Germinal center (tissue), 1 donor: ENCODE measurements around the gene AFG3L2.
A peak's percentile ranks its signal among the peaks of the same experiment; 100 is the strongest.
"Not testable (repeated sequence)": the region's sequence is repeated elsewhere in the genome, so short reads cannot be mapped to it uniquely, and the experiment has no call there.

Experiments
- DNase-seq: peaks from one replicate; pipeline ENCODE4 v3.0.0; 2012; ENCODE audit warnings: mixed read lengths, low spot score

AFG3L2 gene

DNA sequence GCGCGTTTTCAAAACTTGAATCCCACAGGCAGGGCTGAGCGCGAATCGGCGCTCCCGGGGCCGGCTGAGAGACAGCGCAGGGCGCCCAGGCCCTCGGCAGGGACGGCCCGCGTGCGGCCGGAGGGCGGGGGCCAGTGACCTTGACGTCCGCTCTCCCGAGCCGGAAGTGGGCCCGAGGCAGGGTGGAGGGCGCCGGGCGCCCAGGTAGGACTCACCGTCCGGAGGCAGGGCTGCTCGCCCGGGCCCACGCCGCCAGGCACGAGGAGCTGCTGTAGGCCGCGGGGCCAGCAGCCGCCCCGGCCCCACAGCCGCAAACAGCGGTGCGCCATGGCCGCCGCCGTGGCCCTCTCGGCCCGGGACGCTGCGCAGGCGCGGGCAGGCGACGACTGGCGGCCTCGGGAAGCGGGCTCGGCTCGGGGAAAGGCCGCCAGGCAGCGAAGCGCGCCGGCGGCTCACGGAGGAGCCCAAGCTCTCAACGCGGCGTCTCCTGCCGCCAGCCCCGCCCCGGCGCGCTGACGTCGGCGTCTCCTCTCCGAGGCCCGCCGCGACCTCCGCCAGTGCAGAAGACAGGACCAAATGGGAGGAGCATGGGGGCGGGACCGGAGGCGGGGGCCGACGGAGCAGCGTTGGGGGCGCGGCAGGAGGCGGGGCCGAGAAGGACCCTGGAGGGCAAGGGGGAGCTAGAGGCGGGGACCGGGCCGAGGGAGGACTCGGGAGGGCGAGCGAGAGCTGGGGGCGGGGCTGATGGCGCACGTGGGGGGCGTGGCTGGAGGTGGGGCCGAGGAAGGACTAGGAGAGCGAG, at the start of gene AFG3L2:
Gene AFG3L2 (minus strand): TSS at position 474 of the 802 bp plus-strand sequence. CDS start 145 bp downstream, at position 329.
- peak; percentile 97 for DNase-seq

DNA sequence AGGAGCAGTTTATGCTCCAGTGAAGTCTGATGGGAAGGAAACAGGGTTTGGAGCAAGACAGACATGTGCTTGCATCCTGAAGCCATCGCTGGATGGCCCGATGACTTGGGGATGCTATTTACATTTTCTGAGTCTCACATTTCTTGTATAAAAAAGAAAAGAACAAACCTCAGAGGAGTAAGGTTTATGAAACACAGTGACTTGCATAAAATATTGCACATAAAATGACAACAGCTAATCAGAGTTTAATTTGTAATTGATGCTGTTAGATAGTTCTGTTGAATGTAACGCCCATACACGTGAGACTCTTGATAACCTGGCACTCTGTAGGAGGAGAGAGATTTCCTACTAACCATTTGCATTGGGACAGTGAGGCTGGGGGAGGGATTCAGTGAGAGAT, 47.2 kb upstream of the AFG3L2 start:
- no peak for DNase-seq

DNA sequence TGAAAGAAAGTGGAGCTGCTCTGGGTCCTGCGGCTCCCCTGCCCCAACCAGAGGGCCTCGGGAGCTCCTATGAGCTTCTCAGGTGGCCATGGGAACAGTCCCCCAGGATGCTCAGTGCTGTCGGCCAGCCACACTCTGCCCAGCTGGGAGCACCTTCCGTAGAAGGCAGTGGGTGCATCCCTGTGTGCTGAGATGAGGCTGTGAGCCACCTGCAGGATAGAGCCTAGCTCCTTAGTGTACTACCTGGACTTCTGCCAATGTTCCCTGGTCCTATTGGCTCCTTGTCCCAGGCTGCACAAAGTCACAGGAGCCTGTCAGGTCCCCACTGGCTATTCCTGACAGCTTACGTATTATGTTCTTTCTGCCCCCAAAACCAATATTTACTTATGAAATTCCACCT, 46.8 kb upstream of the AFG3L2 start:
- no peak for DNase-seq

DNA sequence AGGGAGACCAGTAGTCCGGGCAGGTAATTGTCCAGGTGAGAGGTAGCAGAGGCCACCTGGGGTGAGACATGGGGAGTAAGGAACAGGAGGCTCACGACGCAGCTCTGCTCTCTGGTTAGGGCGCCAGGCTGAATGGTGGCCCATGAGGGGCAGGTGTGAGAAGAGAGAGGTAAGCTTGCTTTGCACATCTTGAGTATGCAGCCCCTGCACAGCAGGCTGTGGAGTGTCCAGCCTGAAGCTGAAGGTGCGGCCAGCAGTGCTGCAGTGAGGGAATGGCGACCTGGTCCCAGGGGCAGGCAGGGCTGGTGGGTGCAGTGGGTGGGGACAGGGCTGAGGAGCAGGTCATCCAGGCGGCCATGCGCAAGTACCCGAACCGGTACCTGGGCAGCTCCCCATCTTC, 46.4 kb upstream of the AFG3L2 start:
- DNase-seq: no peak

DNA sequence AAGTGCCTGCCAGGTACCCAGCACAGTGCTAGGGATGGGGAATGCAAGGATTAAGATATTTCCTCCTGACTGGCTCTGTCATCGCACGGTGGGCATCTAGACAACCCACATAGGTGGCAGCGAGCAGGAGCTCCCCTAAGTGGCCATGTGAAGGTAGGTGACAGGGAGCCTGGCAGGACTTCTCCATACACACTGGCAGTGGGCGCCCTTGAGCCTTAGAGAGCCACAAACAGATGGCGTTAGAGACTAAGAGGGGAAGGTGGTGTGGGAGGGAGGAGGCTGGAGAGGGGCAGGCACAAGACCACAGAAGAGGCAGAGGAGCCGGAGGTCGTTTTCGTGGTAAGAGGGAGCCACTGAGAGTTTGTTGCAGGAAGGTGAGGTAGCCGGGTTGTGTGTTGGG, 45.9 kb upstream of the AFG3L2 start:
- DNase-seq: peak; percentile 24

DNA sequence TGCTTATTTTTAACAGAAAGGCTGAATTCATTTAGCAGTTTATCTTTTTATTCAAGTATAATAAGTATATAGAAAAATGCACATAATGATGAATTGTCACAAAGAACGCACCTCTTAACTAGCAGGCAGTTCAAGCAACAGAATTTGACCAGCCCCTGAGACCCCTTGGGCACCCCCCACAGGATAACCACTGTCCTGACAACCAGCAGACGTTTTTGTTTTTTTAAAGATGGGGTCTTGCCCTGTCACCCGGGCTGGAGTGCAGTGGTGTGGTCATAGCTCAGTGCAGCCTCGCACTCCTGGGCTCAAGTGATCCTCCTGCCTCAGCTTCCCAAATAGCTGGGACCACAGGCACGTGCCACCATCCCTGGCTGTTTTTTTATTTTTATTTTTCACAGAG, 44.7 kb upstream of the AFG3L2 start:
- DNase-seq: no peak

DNA sequence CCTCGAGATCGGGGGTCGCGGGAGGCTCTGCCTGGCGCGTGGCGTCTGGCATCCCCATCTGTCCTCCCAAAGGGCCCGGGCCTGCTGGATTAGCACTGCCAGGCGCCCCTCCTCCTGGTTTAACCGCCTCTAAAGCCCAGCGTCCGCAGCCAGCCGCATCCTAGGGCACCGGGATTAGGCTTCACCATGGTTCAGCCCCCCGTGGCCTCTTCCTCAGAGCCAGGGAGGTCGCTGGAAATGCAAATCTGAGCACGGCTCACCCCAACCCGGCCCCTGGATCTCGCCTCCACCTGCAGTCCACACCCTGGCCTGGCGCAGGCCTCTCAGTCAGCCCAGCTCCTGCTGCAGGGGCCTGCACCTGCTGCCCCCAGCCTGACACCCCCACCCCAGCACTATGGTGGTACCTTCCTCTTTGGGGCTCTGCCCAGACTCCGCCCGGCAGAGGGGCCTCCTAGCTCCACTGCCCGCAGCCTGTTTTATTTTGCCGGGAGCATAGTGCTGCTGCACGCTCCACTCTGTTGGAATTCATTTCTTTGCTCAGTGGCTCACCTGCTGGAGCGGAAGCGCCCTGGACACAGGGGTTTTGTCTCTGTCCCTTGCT, 43.9 kb upstream of the AFG3L2 start:
- DNase-seq: peak; percentile 33

DNA sequence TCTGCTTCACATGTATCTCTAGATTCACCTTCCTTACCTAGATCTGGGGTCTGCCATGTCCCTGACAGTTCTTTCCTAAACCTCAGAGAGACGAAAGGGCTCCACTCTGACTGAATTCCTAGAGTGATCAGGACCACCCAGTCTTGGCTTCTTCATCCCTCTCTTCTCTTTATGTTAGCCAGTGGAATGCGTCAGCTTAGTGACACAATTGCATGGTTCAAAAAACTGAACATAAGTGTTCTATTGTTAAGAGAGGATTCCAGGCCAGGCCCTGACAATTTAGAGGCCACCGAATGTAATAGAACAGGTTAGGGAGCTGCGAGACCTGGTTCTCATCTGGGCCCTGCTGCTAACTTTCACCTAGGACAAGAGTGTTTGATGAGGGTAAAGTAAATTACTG, 40.7 kb upstream of the AFG3L2 start:
- DNase-seq: no peak

DNA sequence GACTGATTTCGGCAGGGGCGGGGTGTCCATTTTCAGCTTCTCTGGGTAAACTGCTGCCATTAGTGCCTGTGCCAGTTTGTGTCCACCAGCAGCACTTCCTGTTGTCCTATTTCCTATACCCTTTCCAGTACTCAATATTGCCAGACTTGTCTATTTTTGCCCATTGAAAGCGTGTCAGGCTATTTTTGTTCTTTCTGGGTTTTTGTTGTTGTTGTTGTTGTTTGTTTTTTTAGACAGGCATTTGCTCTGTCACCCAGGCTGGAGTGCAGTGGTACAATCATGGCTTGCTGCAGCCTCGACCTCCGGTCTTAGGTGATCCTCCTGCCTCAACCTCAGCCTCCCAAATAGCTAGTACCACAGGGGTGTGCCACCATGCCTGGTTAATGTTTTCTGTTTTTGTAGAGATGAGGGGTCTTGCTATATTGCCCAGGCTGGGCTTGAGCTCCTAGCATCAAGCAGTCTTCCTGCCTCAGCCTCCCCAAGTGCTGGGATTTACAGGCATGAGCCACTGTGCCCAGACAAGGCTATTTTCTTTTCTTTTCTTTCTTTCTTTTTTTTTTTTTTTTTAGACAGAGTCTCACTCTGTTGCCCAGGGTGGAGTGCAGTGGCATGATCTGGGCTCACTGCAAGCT, 39.2 kb upstream of the AFG3L2 start:
- no peak for DNase-seq

DNA sequence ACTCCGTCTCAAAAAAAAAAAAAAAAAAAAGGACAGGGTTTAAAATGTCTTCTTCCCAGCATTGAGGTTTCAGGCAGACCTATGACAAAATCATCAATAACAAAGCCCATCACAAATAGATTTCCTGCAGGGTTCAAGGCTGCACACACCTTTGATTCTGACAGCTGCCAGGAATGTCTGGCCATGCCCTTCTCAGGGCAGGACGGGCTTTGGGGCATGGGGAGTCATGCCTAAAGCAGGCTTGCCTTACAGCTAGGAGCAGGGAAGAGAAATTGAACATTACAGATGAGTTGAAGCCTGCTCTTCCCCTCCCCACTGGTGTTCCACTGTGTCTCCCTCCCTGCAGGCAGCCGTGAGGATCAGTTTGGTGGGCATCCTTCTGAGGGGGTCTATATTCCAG, 34.4 kb upstream of the AFG3L2 start:
- DNase-seq: no peak

DNA sequence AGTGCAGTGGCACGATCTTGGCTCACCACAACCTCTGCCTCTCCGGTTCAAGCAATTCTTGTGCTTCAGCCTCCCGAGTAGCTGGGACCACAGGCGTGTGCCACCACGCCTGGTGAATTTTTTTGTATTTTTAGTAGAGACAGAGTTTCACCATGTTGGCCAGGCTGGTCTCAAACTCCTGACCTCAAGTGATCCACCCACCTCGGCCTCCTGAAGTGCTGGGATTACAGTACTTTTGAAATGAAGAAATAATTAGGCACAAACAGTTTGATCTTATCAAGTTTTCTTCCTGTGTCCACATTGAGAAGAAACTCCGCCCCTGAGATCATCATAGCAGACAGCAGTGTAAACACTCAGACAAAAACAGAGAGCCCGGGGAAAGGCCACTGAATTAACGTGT, 33.7 kb upstream of the AFG3L2 start:
- not testable (repeated sequence) for DNase-seq

DNA sequence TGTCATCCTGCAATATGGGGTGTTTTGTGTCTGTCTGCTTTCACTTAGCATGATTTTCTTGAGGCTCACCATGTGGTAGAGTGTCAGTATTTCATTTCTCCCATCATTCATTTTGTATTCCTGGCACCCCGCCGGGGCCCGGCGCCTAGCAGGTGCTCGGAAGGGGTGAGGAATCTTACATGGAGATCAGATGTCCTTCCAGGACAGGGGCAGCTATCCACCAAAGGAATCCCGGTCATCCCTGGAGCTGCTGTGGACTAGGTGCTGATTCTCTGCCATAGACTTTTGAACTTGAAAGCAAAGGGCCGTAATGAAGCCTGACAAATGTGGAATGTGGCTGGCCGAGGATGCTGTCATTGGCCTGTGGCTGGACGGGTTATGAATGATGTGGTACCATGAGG, 33.1 kb upstream of the AFG3L2 start:
- DNase-seq: no peak

DNA sequence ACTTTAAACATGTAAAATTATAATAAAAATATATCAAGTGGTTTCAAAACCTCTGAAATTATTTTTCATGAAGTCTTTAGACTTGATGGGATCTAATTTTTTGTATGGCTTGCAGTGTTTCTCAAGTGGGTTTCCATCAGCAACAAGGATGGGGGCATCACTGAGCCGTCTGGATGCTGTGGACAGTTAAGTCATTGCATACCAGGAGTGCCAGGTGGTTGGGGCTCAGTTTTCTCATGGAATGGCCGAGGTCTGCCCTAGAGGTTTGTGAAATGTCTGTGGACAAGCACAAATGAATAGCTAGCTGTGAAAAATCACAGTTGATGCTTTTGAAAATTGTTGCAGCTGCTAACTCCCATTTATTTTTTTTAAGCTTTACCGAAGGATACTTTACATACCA, 32.4 kb upstream of the AFG3L2 start:
- DNase-seq: no peak

DNA sequence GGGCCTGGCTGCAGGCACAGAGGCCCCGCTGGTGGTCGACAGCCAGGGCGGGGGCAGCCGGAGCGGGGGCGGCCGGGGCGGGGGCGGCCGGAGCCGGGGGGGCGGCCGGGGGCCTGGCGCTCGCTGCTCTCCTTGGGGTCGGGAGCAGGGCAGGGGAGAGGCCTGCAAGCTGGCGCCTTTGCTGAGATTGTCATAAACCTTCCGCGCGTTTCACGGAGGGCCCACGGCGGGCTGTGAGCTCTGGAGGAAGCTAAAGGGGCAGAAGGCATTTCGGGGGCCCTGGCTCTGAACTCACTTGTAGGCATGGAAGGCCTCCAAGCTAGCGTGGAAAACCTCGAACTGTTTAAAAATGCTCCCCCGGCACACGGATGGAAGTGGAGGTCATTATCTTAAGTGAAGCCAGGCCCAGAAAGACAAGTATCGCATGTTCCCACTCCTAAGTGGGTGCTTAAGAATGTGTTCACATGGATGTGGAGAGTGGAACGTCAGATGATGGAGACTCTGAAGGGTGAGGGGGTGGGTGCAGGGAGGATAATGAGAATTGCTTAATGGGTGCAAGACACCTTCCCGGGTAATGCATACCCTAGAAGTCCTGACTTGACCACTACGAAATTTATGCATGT, 31.3 kb upstream of the AFG3L2 start:
- DNase-seq: no peak

DNA sequence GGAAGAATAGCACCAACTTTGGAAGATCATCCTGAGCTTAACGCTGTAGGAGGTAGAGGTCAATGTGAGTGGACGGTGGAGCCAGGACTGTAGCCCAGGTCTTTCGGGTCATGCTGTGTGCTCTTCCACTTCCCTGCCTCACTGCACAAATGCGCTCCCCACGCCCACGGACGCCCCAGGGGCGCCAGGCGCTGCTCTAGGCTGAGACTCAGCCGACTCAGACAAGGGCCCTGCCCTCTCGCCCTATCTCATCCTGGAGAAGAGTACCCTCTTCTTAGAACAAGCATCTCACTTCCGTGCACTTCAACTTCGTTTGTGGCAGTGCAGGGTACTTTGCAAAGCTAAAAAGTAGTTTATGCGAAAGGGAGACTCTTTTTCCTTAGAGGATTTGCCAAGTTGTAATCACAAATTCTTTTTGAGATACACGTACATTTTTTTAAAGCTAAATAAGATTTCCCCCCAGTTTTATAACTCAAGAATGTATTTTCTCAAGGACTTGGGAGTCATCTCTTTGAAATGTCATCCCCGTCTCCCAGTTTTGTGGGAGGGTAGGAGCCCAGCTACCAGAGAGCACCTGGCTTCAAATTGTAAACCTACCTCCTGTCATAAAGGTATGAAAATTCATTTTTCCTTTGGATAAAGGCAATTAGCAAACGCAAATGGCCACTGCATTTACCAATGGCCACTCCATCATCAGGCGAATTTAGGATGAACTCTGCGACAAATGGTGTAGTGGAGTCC, 29.5 kb upstream of the AFG3L2 start:
- no peak for DNase-seq

DNA sequence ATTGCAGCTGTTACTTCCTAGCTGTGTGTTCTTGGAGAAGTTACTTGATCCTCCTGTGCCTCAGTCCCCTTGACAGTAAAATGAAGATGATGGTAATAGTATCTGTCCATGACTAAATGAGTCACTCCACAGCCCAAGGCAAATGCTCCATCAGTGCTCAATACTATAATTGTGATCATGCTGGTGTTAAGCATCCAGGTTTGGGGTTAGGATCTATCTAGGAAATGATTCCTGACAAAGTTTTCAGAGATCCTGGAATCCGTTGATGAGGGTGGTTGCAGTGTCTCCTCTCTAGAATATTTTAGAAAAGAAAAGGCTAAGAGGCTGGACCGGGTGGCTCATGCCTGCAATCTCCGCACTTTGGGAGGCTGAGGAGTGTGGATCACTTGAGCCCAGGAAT, 28.0 kb upstream of the AFG3L2 start:
- no peak for DNase-seq

DNA sequence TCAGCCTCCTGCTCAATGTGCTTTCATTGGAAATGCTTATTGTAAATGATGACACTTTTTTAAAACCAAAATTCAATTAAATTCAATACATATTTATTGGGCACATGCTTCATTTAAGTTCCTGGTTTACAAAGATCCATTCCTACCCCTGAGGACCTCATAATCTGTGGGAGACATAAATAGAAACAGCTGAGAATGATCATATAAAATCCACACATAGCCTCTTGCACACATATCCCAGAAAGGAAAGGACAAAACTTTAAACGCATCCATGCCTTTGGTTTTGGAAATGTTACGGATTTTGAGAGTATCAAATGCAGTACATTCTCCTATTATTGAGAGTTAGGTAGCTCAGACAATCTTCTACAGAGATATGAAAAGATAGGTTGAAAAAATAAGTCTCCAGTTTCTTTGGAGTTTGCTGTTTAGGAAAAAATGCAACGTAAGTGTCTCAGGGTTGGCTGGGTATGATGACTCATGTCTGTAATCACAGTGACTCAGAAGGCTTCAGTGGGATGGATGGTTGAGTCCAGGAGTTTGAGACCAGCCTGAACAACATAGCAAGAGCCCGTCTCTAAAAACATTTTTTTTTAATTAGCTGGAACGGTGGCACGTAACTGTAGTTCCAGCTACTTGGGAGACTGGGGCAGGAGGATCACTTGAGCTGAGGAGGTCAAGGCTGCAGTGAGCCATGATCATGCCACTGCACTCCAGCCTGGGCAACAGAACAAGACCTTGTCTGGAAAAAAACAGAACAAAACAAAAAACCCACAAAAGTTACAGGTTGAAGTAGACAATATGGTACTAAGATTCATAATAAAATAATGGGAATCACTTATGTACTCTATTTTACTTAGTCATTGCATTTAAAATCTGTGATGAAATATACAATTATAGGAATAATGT, 26.8 kb upstream of the AFG3L2 start:
- DNase-seq: no peak

DNA sequence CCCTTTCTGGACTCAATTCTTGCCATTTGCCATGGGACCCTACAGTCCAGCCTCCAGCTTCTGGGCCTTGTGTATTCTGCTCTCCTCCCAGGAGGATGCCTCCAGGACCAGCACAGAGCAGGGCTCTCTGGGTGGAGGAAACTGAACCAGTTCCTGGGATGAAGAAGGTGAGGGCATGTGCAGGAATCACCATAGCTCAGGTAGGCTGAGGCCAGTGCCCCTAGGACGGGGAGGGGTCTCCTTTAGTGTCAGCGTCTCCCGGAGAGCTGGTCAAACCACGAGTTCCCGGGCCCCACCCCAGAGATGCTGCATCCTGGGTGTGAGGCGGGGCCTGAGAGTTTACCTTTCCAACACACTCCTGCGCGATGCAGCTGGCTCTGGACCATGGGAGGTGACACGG, 24.9 kb upstream of the AFG3L2 start:
- no peak for DNase-seq

DNA sequence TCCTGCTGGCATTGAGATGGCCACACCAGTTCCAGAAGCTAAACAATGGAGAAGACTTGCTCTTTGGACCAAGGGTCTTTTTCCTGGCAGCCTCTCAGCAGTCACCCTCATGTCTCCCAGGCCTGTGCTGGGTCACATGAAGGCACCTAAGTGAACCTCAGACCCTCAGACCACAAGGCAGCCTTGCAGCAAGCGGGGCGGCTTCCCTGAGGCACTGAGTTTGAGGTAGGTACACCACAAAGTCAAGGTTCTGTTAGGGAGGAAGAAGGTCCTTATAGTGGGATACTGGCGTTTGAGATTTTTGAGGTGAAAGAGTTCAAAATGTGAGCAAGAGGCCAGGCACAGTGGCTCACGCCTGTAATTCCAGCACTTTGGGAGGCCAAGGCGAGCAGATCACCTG, 22.2 kb upstream of the AFG3L2 start:
- no peak for DNase-seq

DNA sequence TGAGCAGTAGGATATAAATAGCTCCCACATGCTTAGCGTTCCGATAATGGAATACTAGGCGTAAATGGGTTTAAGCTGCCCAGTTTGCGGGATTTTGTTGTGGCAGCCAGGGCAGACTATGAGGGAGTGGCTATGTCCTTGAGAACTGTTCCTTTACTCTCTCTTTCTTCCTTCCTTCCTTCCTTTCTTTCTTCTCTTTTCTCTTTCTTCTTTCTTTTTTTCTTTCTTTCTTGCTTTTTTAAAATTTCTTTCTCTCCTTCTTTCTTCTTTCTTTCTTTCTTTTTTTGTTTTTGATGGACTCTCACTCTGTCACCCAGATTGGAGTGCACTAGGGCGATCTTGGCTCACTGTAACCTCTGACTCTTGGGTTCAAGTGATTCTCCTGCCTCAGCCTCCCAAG, 21.6 kb upstream of the AFG3L2 start:
- no peak for DNase-seq

DNA sequence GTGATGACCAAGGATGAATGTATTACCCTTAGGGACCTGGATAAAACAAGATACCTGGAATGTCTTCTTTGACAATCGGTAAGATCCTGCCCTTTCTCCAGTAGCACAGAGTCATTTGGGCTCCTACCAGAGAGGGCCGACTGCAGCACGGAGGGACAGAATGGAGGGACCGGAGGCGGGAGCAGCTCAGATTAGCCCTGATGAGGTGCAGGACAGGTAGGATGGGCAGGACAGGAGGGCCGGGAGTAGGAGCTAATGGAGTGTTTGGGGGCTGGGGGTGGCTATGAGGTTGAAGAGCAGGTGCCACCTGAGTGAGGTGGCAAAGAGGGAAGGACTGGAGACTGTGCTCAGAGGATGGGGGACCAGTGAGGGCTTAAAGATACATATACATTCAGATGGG, 20.8 kb upstream of the AFG3L2 start:
- DNase-seq: no peak
